K562 (cell line): Measurements from ENCODE around the gene FIZ1. TPM values are rescaled to one million over a fixed set of nuclear protein-coding genes. Genes with fewer than 3 reads are reported as not detected.

ENCODE experiments used
- ATAC-seq: fragments of 200-7000 bp; cut with Tn5 transposase; 3 replicates; pipeline ENCODE4 v1.9.1; 2020; ENCODE audit warnings: moderate library complexity
- BruUV-seq: library from RNA; stranded (reverse); fragments of 400-500 nt; replicated peaks from 2 replicates; lab custom pipeline; 2021; lab: Mats Ljungman, UMichigan
- CTCF ChIA-PET: fragments of 300-600 bp; formaldehyde crosslinking; extraction: SDS; loops from one replicate; lab custom pipeline; 2021; ENCODE audit warnings: low intra/inter-chr PET ratio; lab: Yijun Ruan, JAX
- POLR2A ChIA-PET: fragments of 300-600, 350-650 bp; sonication (Branson Sonifier 250); formaldehyde crosslinking; extraction: SDS; loops from one replicate; lab custom pipeline; 2021; ENCODE audit warnings: antibody characterized with exemption, inconsistent platforms; lab: Yijun Ruan, JAX
- DNase-seq, 4 experiments: peaks; one replicate each; pipeline versions ENCODE4 v3.0.0 to v3.0.0-alpha.2; 2011 to 2018; ENCODE audit warnings: low spot score in 3 of 4, mixed read lengths in 3 of 4; ENCODE audit errors: extremely low read depth in 1 of 4
- FAIRE-seq: peaks from 2 replicates; lab custom pipeline; 2011; peaks lifted over from hg19 to GRCh38; lab: Jason Lieb, UNC
- H2AFZ ChIP-seq: 2 replicates; pipeline ENCODE4 v1.6.0; 2011; ENCODE audit warnings: low read depth, low read length, control low read depth, inconsistent platforms
- H3K27ac ChIP-seq: fragments of 200-600 bp; 3 replicates; pipeline ENCODE4 v1.8.0; 2011; ENCODE audit warnings: low read depth, mild to moderate bottlenecking, control low read depth, inconsistent platforms, low read length, moderate library complexity, mixed read lengths; ENCODE audit errors: extremely low read depth
- H3K27me3 ChIP-seq, 2 experiments: fragments of 300-600 bp in 1 of 2; 2 replicates in 1 of 2; 3 replicates in 1 of 2; pipeline versions ENCODE4 v1.6.0 to v1.8.0; 2011; ENCODE audit warnings: inconsistent platforms in 2 of 2, low read length in 2 of 2, mild to moderate bottlenecking in 1 of 2, mixed read lengths in 1 of 2, moderate library complexity in 1 of 2; ENCODE audit not compliant: control insufficient read depth in 2 of 2, insufficient read depth in 2 of 2
- H3K36me3 ChIP-seq: fragments of 300-600 bp; 3 replicates; pipeline ENCODE4 v1.8.0; 2011; ENCODE audit warnings: mild to moderate bottlenecking, low read length, inconsistent platforms; ENCODE audit not compliant: control insufficient read depth, insufficient read depth
- H3K4me1 ChIP-seq, 2 experiments: fragments of 200-600 bp in 1 of 2; replicated peaks in 1 of 2; 2 replicates in 1 of 2; 3 replicates in 1 of 2; pipeline versions ENCODE4 v1.5.1 to v1.8.0; 2011; ENCODE audit warnings: inconsistent platforms in 2 of 2, low read length in 2 of 2, mild to moderate bottlenecking in 1 of 2, mixed read lengths in 1 of 2, moderate library complexity in 1 of 2; ENCODE audit not compliant: control insufficient read depth in 2 of 2, insufficient read depth in 2 of 2
- H3K4me2 ChIP-seq: 2 replicates; pipeline ENCODE4 v1.6.1; 2011; ENCODE audit warnings: low read length, control low read depth, inconsistent platforms, mixed read lengths; ENCODE audit not compliant: insufficient read depth
- H3K4me3 ChIP-seq: fragments of 200-600 bp; sonication (generic), shearing (Covaris generic); 2 replicates; pipeline ENCODE4 v1.5.1; 2016; ENCODE audit warnings: control low read depth, inconsistent platforms
- H3K79me2 ChIP-seq: fragments of 200-600 bp; 3 replicates; pipeline ENCODE4 v1.8.0; 2011; ENCODE audit warnings: low read length, inconsistent platforms; ENCODE audit not compliant: control insufficient read depth, insufficient read depth
- H3K9ac ChIP-seq, 2 experiments: 2 replicates each; pipeline versions ENCODE4 v1.6.0 to v1.6.1; 2011; ENCODE audit warnings: low read depth in 2 of 2, low read length in 2 of 2, control low read depth in 1 of 2, inconsistent platforms in 1 of 2, mild to moderate bottlenecking in 1 of 2, mixed read lengths in 1 of 2; ENCODE audit not compliant: insufficient read depth in 1 of 2
- H3K9me1 ChIP-seq: one replicate; pipeline ENCODE4 v1.6.0; 2011; ENCODE audit warnings: inconsistent platforms, mild to moderate bottlenecking, low read length, moderate library complexity; ENCODE audit not compliant: control insufficient read depth, insufficient read depth
- H3K9me3 ChIP-seq: replicated peaks from 2 replicates; pipeline ENCODE4 v1.5.1; 2011; ENCODE audit warnings: low read depth, low read length, inconsistent platforms; ENCODE audit not compliant: control insufficient read depth, insufficient read depth
- H4K20me1 ChIP-seq: replicated peaks from 2 replicates; pipeline ENCODE4 v1.6.1; 2011; ENCODE audit warnings: low read length, inconsistent platforms, mixed read lengths; ENCODE audit not compliant: control insufficient read depth, insufficient read depth
- ARNT ChIP-seq, 2 experiments: fragments of 450-650 bp; IDR thresholded peaks; 2 replicates each; pipeline ENCODE4 v1.6.1; 2016; ENCODE audit warnings: mild to moderate bottlenecking in 1 of 2
- BCOR ChIP-seq: fragments of 450-650 bp; IDR thresholded peaks from 2 replicates; pipeline ENCODE4 v1.6.1; 2016
- COPS2 ChIP-seq: fragments of 450-650 bp; conservative IDR thresholded peaks from 2 replicates; pipeline ENCODE4 v1.6.1; 2016; ENCODE audit warnings: mild to moderate bottlenecking, moderate library complexity
- EHMT2 ChIP-seq: fragments of 450-650 bp; IDR thresholded peaks from 2 replicates; pipeline ENCODE4 v1.6.1; 2018; ENCODE audit warnings: antibody characterized with exemption
- HOXB6 ChIP-seq: fragments of 250-450 bp; sonication (Bioruptor Pico); IDR thresholded peaks from 2 replicates; pipeline ENCODE4 v1.5.1; 2022; ENCODE audit warnings: mild to moderate bottlenecking, borderline replicate concordance
- PPARD ChIP-seq: fragments of 250-450 bp; sonication (Bioruptor Pico); IDR thresholded peaks from 2 replicates; pipeline ENCODE4 v1.8.0; 2022; ENCODE audit warnings: inconsistent platforms, mild to moderate bottlenecking, moderate library complexity
- SIN3B ChIP-seq: fragments of 450-650 bp; IDR thresholded peaks from 2 replicates; pipeline ENCODE4 v1.6.1; 2017; ENCODE audit warnings: low read depth, mild to moderate bottlenecking, moderate library complexity
- ZNF146 ChIP-seq: IDR thresholded peaks from one replicate; pipeline ENCODE4 v1.6.1; 2018; ENCODE audit warnings: missing compliant biosample characterization; ENCODE audit not compliant: unreplicated experiment
- WGBS: fragments of 100-300 bp; shearing (Covaris generic); methylation state at CpG from one replicate; pipeline ENCODE4 v1.1.6; 2016; ENCODE audit warnings: low coverage, mixed read lengths; ENCODE audit not compliant: insufficient coverage; ENCODE audit errors: missing lambda C conversion rate; 5-methylcytosine and 5-hydroxymethylcytosine counted together
- in situ Hi-C: fragments of 300-500 bp; cut with MboI; formaldehyde crosslinking; loops from 4 replicates; pipeline ENCODE4 v1.15.0; 2018; ENCODE audit warnings: inconsistent platforms, mixed read lengths
- intact Hi-C: fragments of 100-400 bp; cut with micrococcal nuclease; formaldehyde crosslinking; loops from 2 replicates; pipeline ENCODE4 v1.14.2; 2022
- polyA plus RNA-seq, 8 experiments: library from polyadenylated mRNA; depleted of rRNA in 4 of 8; stranded (reverse) in 5 of 8; unstranded in 3 of 8; fragments of >200 nt; fragmentation: Nextera tagmentation in 2 of 8; fragmentation: Illumina TruSeq in 1 of 8; extraction: Ambion mirVana in 2 of 8; extraction: Trizol in 1 of 8; gene quantifications; 2 replicates each; pipeline versions ENCODE4 v1.2.1 to v1.2.3, GENCODE V29; 2011 to 2014; ENCODE audit warnings: inconsistent platforms in 1 of 8, missing spikeins in 1 of 8
- total RNA-seq, 7 experiments: library from RNA; depleted of rRNA in 6 of 7; stranded (reverse); fragments of >200 nt in 6 of 7; fragmentation: Illumina TruSeq in 2 of 7; extraction: Trizol in 2 of 7; gene quantifications; 2 replicates each; pipeline versions ENCODE4 v1.2.1 to v1.2.3, GENCODE V29; 2011 to 2021; ENCODE audit warnings: low replicate concordance in 1 of 7
- TF ChIP-seq, protein P1 (sequence below): sonication (generic); formaldehyde crosslinking; IDR thresholded peaks from 2 replicates; pipeline ENCODE4 v1.8.0; 2022; ENCODE audit warnings: mild to moderate bottlenecking, missing genetic modification reagents, borderline replicate concordance
- TF ChIP-seq, protein P2 (sequence below): fragments of 250-450 bp; sonication (Bioruptor Pico); IDR thresholded peaks from 2 replicates; pipeline ENCODE4 v1.4.0; 2020; ENCODE audit warnings: borderline replicate concordance

The FIZ1 gene
- total and polyA plus RNA-seq, 9 of the 15 experiments (the other 6 are each of a cell fraction or from before 2014, with no cell fraction given): 0.79 to 17.5 (median 5.5) TPM

DNA sequence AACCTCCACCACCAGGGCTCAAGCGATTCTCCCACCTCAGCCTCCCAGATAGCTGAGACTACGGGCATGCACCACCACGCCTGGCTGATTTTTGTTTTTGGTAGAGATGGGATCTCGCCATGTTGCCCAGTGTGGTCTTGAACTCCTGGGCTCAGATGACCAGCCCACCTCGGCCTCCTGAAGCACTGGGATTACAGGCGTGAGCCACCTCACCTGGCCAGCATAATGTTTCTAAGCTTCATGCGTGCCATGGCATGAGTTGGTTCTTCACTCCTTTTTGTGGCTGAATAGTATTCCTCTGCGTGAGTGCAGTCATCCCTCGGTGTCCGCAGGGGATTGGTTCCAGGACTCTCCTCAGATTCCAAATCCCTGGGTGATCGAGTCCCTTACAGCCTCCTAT lies 14.4 kb downstream of the FIZ1 start:
- peaks cover 13 to 33% of the 10 kb centered on the region in 2 experiments; a peak in 3 of 5 replicates for H3K4me1 ChIP-seq
- no peak overlapping the region for H3K27ac ChIP-seq
- peaks cover 8% of the 10 kb centered on the region for H3K79me2 ChIP-seq
- DNase-seq: no peak
- TF ChIP-seq EHMT2: no peak
- TF ChIP-seq, protein P1, sequence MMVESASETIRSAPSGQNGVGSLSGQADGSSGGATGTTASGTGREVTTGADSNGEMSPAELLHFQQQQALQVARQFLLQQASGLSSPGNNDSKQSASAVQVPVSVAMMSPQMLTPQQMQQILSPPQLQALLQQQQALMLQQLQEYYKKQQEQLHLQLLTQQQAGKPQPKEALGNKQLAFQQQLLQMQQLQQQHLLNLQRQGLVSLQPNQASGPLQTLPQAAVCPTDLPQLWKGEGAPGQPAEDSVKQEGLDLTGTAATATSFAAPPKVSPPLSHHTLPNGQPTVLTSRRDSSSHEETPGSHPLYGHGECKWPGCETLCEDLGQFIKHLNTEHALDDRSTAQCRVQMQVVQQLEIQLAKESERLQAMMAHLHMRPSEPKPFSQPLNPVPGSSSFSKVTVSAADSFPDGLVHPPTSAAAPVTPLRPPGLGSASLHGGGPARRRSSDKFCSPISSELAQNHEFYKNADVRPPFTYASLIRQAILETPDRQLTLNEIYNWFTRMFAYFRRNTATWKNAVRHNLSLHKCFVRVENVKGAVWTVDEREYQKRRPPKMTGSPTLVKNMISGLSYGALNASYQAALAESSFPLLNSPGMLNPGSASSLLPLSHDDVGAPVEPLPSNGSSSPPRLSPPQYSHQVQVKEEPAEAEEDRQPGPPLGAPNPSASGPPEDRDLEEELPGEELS (CRISPR knock-in tag): no peak
- no peak for TF ChIP-seq PPARD (CRISPR knock-in tag)
- no peak for TF ChIP-seq HOXB6
- TF ChIP-seq BCOR: peak; percentile 61; the same call in 1 of the 2 replicates
- no peak for TF ChIP-seq SIN3B
- no peak for TF ChIP-seq COPS2
- TF ChIP-seq, protein P2, sequence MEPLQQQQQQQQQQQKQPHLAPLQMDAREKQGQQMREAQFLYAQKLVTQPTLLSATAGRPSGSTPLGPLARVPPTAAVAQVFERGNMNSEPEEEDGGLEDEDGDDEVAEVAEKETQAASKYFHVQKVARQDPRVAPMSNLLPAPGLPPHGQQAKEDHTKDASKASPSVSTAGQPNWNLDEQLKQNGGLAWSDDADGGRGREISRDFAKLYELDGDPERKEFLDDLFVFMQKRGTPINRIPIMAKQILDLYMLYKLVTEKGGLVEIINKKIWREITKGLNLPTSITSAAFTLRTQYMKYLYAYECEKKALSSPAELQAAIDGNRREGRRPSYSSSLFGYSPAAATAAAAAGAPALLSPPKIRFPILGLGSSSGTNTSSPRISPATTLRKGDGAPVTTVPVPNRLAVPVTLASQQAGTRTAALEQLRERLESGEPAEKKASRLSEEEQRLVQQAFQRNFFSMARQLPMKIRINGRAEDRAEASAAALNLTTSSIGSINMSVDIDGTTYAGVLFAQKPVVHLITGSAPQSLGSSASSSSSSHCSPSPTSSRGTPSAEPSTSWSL: no peak
- peak; percentile 68 for TF ChIP-seq ZNF146 (CRISPR knock-in tag)
- TF ChIP-seq ARNT (IDR thresholded peaks at IDR 0.05): no peak
- H3K9me3 ChIP-seq: no peaks in the 10 kb centered on the region
- 0 out of 2 replicates have a peak, but pooled peaks cover 6% of the 10 kb centered on the region for H4K20me1 ChIP-seq
- intact Hi-C loops (no loop called here), in situ Hi-C loops (no loop called here)
- ChIA-PET CTCF (no interaction called here), POLR2A (interaction anchor here (0.7 kb wide), 1 partner anchor 27 kb away, joined by 3 read pairs; no protein-coding TSS in a partner anchor)
- WGBS: 20% methylated on average over 11 of the region's 11 CpGs
- H2AFZ ChIP-seq: no peak overlapping the region
- H3K27me3 ChIP-seq: peaks cover 8 to 12% of the 10 kb centered on the region in 2 experiments; a peak in 4 of 5 replicates
- H3K36me3 ChIP-seq: no peaks in the 10 kb centered on the region
- no peaks in the 10 kb centered on the region for H3K9me1 ChIP-seq
- no peak overlapping the region for H3K4me3 ChIP-seq
- ATAC-seq: no peak
- no peak overlapping the region for H3K4me2 ChIP-seq
- FAIRE-seq: no peak
- no peak overlapping the region for H3K9ac ChIP-seq
- no TSS peak for BruUV-seq
